ENCODE measurements around the gene OSBPL5.

The OSBPL5 gene

GRCh38 chr11:3049430-3050243, 115.5 kb downstream of the OSBPL5 start:
- TF ChIP-seq YY1 (IDR thresholded peaks at IDR 0.05; ENCODE audit: low read depth) (0 out of 2 replicates have a peak, but pooled peaks have one; percentile 35), CEBPB (IDR thresholded peaks at IDR 0.05) (no peak), MAX (IDR thresholded peaks at IDR 0.05) (peak; percentile 46; the same call in 1 of the 2 replicates), EP300 (IDR thresholded peaks at IDR 0.05; ENCODE audit: borderline replicate concordance) (peak; percentile 32; the same call in 1 of the 2 replicates), TAF1 (IDR thresholded peaks at IDR 0.05; ENCODE audit: low read depth) (no peak), TCF12 (IDR thresholded peaks at IDR 0.05; ENCODE audit: low read depth) (no peak), CREB1 (IDR thresholded peaks at IDR 0.05; ENCODE audit: low read depth) (no peak), ZBTB7A (IDR thresholded peaks at IDR 0.05; ENCODE audit: low read depth) (no peak), FOXM1 (IDR thresholded peaks at IDR 0.05; ENCODE audit: borderline replicate concordance, low read depth) (no peak), REST (IDR thresholded peaks at IDR 0.05; ENCODE audit: low read depth) (no peak), EGR1 (IDR thresholded peaks at IDR 0.05) (no peak), USF1 (IDR thresholded peaks at IDR 0.05) (peak; percentile 92), NFIC (IDR thresholded peaks at IDR 0.05) (peak; percentile 45; the same call in 1 of the 2 replicates), TEAD4 (IDR thresholded peaks at IDR 0.05) (0 out of 2 replicates have a peak, but pooled peaks have one; percentile 38), RAD21 (IDR thresholded peaks at IDR 0.05; ENCODE audit: low read depth) (peak; percentile 38; the same call in 1 of the 2 replicates)

- TF ChIP-seq MAX (IDR thresholded peaks at IDR 0.05), result no peak
- TF ChIP-seq USF1 (IDR thresholded peaks at IDR 0.05), result no peak
- no peak for TF ChIP-seq TAF1 (IDR thresholded peaks at IDR 0.05; ENCODE audit: low read depth)
- TF ChIP-seq TCF12 (IDR thresholded peaks at IDR 0.05; ENCODE audit: low read depth), result no peak
- TF ChIP-seq CEBPB (IDR thresholded peaks at IDR 0.05), result no peak
- TF ChIP-seq REST (IDR thresholded peaks at IDR 0.05; ENCODE audit: low read depth), result no peak
- TF ChIP-seq ZBTB7A (IDR thresholded peaks at IDR 0.05; ENCODE audit: low read depth), result no peak
- TF ChIP-seq RAD21 (IDR thresholded peaks at IDR 0.05; ENCODE audit: low read depth), result no peak
- no peak for TF ChIP-seq TEAD4 (IDR thresholded peaks at IDR 0.05)
Observed at GRCh38 chr11:3047637-3048036, 117.5 kb downstream of the OSBPL5 start.

GRCh38 chr11:3046641-3047040, 118.5 kb downstream of the OSBPL5 start:
- TF ChIP-seq EGR1 (IDR thresholded peaks at IDR 0.05) (no peak), REST (IDR thresholded peaks at IDR 0.05; ENCODE audit: low read depth) (no peak), CEBPB (IDR thresholded peaks at IDR 0.05) (no peak), USF1 (IDR thresholded peaks at IDR 0.05) (no peak), YY1 (IDR thresholded peaks at IDR 0.05; ENCODE audit: low read depth) (no peak), MAX (IDR thresholded peaks at IDR 0.05) (no peak), RAD21 (IDR thresholded peaks at IDR 0.05; ENCODE audit: low read depth) (no peak), EP300 (IDR thresholded peaks at IDR 0.05; ENCODE audit: borderline replicate concordance) (no peak), TAF1 (IDR thresholded peaks at IDR 0.05; ENCODE audit: low read depth) (no peak), ZBTB7A (IDR thresholded peaks at IDR 0.05; ENCODE audit: low read depth) (no peak), CREB1 (IDR thresholded peaks at IDR 0.05; ENCODE audit: low read depth) (no peak), TCF12 (IDR thresholded peaks at IDR 0.05; ENCODE audit: low read depth) (no peak), FOXM1 (IDR thresholded peaks at IDR 0.05; ENCODE audit: borderline replicate concordance, low read depth) (no peak), TEAD4 (IDR thresholded peaks at IDR 0.05) (no peak), NFIC (IDR thresholded peaks at IDR 0.05) (no peak)

Data from Ishikawa (cell line).